ENCODE data around the gene ACTN1.
"Not testable (repeated sequence)": the region's sequence is repeated elsewhere in the genome, so short reads cannot be mapped to it uniquely, and the experiment has no call there.

ACTN1 gene

GRCh38 chr14:68863610-68864360 is 115.3 kb downstream of the ACTN1 start:
- Histone ChIP-seq H3K9ac (no peak overlapping the region), H3K4me3 (no peak overlapping the region), H4K20me1 (no peaks in the 10 kb centered on the region)

DNA sequence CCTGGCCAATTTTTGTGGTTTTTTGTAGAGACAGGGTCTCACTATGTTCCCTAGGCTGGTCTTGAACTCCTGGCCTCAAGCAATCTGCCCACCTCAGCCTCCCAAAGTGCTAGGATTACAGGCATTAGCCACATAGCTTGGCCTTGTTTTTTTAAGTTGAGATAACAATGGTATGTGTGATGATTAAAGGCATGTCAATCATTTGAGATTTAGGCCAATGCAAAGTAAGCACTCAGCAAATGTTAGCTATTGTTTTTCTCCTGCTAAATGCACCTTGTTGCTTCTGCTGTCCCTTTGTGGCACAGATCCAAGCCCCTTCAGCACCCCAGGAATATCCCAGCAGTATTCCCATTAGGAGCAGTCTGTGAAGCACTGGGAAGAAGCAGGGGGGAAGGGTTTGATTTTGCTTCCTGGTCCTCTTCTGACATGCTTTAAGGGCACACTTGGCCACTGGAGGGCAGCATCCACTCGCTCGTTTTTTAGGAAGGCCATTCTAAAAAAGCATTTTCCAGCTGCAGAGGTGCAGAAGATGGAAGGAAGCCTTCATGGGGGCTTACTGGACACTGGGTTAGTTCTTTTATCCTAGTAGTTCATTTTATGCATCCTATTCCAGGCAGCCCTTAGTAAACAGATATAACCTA is 116.0 kb downstream of the ACTN1 start:
- peaks cover 7% of the 10 kb centered on the region for H3K36me3 ChIP-seq
- H3K9me3 ChIP-seq = peaks cover 25% of the 10 kb centered on the region
- H3K27ac ChIP-seq = 0 out of 2 replicates have a peak overlapping the region, but pooled peaks have one; percentile 45
- no peak overlapping the region for H3K4me2 ChIP-seq
- no peak for TF ChIP-seq Cebpa-rat (IDR thresholded peaks at IDR 0.05)
- no peak overlapping the region for H3K9ac ChIP-seq
- H3K27me3 ChIP-seq = no peaks in the 10 kb centered on the region
- no peak overlapping the region for H3K4me3 ChIP-seq
- H4K20me1 ChIP-seq = no peaks in the 10 kb centered on the region
- H3K4me1 ChIP-seq = no peaks in the 10 kb centered on the region

More at GRCh38 chr14:68863610-68864360, 115.3 kb downstream of the ACTN1 start:
- Histone ChIP-seq H3K36me3 (peaks cover 7% of the 10 kb centered on the region), H3K9me3 (peaks cover 25% of the 10 kb centered on the region), H3K4me1 (no peaks in the 10 kb centered on the region), H3K4me2 (no peak overlapping the region), H3K27me3 (no peaks in the 10 kb centered on the region), H3K27ac (no peak overlapping the region)
- TF ChIP-seq Cebpa-rat (IDR thresholded peaks at IDR 0.05) = no peak

DNA sequence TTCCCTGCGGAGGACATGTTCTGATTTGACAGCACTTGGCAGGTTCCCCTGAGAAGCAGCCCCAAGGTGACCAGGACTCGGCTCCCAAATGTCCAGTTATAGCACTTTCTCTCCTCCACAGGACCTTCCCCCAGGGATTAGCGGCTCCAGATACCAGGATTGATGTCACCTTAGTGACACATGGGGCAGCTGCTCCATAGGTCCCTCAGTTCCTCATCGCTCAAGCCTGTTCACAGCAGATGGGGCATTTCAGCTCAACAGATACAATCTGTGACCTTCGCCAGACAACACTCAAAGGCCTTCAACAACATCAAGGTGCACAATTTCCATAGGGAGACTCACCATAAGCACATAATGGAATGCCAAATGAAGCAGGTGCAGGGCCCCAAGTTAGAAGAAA is 118.3 kb downstream of the ACTN1 start:
- Histone ChIP-seq H3K36me3 (peaks cover 6% of the 10 kb centered on the region), H3K4me1 (no peaks in the 10 kb centered on the region), H3K4me3 (no peak overlapping the region), H3K27me3 (no peaks in the 10 kb centered on the region), H3K9ac (no peak overlapping the region), H3K27ac (no peak overlapping the region), H3K9me3 (peaks cover 19% of the 10 kb centered on the region), H4K20me1 (no peaks in the 10 kb centered on the region), H3K4me2 (no peak overlapping the region)
- no peak for TF ChIP-seq Cebpa-rat (IDR thresholded peaks at IDR 0.05)

DNA sequence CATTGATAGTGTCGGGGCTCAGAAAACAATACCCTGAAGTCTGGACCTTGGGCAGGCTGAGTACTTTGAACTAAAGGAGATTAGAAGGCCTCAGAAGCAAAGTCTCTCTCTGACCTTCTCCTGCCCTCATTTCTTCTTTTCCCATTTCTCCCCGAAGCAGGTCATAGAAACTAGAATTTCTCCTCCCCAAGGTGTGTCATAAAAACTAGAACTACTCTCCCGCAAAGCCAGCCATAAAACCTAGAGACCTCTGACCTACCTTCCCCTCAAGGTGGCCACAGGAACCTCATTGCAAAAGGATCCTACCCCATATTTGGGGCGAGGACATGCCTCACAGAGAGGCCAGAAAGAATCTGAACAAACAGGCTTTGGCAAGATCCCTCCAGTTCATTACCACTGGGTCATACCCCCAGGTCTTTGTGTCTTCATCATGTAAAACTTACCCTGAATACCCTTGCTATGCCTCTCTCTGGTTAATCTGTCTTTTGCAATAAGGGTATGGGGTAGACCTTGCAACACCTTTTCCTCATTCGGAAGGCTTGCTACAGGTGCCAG is 121.5 kb downstream of the ACTN1 start:
- H3K9me3 ChIP-seq = peaks cover 19% of the 10 kb centered on the region
- peaks cover 10% of the 10 kb centered on the region for H3K4me1 ChIP-seq
- H3K27ac ChIP-seq = no peak overlapping the region
- H3K36me3 ChIP-seq = no peaks in the 10 kb centered on the region
- H3K4me3 ChIP-seq = no peak overlapping the region
- H4K20me1 ChIP-seq = no peaks in the 10 kb centered on the region
- no peak for TF ChIP-seq Cebpa-rat (IDR thresholded peaks at IDR 0.05)
- no peak overlapping the region for H3K4me2 ChIP-seq
- no peaks in the 10 kb centered on the region for H3K27me3 ChIP-seq
- no peak overlapping the region for H3K9ac ChIP-seq

DNA sequence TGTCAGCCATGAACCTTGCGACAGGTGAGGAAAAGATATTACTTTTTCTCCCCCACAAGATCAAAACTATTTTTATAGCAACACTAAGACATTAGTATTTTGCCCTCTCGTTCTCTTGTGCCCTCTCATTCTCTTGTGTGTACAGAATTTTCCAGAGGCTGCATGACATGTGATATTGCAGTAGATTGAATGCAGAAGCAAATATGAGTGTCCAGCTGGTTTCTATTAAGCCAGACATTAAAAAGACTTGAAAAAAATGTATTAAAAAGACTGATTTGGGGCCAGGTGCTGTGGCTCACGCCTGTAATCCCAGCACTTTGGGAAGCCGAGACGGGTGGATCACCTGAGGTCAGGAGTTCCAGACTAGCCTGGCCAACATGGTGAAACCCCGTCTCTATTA is 122.5 kb downstream of the ACTN1 start:
- no peaks in the 10 kb centered on the region for H3K27me3 ChIP-seq
- peaks cover 10% of the 10 kb centered on the region for H3K4me1 ChIP-seq
- no peaks in the 10 kb centered on the region for H4K20me1 ChIP-seq
- no peak overlapping the region for H3K9ac ChIP-seq
- no peak overlapping the region for H3K4me3 ChIP-seq
- H3K36me3 ChIP-seq = no peaks in the 10 kb centered on the region
- no peak overlapping the region for H3K27ac ChIP-seq
- no peak overlapping the region for H3K4me2 ChIP-seq
- peaks cover 24% of the 10 kb centered on the region for H3K9me3 ChIP-seq
- TF ChIP-seq Cebpa-rat (IDR thresholded peaks at IDR 0.05) = no peak

DNA sequence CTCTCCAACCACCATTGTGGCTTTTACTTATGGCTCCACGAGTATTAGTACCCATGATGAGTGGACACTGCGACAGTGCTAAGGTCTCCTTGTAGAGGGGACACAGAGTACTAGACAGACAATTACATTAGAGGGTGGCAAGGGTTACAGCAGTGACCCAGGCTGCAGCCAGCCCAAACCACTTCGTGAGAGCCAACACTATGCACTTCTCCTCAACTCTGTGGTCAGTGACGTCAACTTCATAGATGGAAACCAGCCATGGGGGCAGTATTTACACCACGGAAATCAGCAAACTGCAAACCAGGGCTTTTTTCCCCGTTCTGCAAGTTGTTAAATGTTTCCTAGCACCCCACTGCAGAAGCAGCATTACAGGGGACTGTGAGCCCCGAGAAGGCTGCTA is 124.7 kb downstream of the ACTN1 start:
- Histone ChIP-seq H3K4me3 (no peak overlapping the region), H4K20me1 (no peaks in the 10 kb centered on the region), H3K9me3 (peaks cover 24% of the 10 kb centered on the region), H3K36me3 (no peaks in the 10 kb centered on the region), H3K9ac (no peak overlapping the region), H3K27ac (no peak overlapping the region), H3K4me1 (peaks cover 10% of the 10 kb centered on the region), H3K27me3 (no peaks in the 10 kb centered on the region), H3K4me2 (0 out of 2 replicates have a peak overlapping the region, but pooled peaks have one; percentile 6)
- TF ChIP-seq Cebpa-rat (IDR thresholded peaks at IDR 0.05) = no peak

- H3K4me1 ChIP-seq = peaks cover 10% of the 10 kb centered on the region
- no peak overlapping the region for H3K4me3 ChIP-seq
- no peak overlapping the region for H3K9ac ChIP-seq
- TF ChIP-seq Cebpa-rat (IDR thresholded peaks at IDR 0.05) = no peak
- H3K4me2 ChIP-seq = no peak overlapping the region
- H3K27me3 ChIP-seq = no peaks in the 10 kb centered on the region
- H3K36me3 ChIP-seq = no peaks in the 10 kb centered on the region
- no peak overlapping the region for H3K27ac ChIP-seq
- peaks cover 24% of the 10 kb centered on the region for H3K9me3 ChIP-seq
- H4K20me1 ChIP-seq = no peaks in the 10 kb centered on the region
Observed at GRCh38 chr14:68853749-68854148, 125.4 kb downstream of the ACTN1 start.

- H3K27ac ChIP-seq, H3K27me3 ChIP-seq, H3K9ac ChIP-seq, H3K36me3 ChIP-seq, H4K20me1 ChIP-seq, H3K4me3 ChIP-seq, H3K4me2 ChIP-seq: not testable (repeated sequence)
- Histone ChIP-seq H3K4me1 (peaks cover 10% of the 10 kb centered on the region), H3K9me3 (peaks cover 24% of the 10 kb centered on the region)
Observed at GRCh38 chr14:68852493-68852892, 126.6 kb downstream of the ACTN1 start.

DNA sequence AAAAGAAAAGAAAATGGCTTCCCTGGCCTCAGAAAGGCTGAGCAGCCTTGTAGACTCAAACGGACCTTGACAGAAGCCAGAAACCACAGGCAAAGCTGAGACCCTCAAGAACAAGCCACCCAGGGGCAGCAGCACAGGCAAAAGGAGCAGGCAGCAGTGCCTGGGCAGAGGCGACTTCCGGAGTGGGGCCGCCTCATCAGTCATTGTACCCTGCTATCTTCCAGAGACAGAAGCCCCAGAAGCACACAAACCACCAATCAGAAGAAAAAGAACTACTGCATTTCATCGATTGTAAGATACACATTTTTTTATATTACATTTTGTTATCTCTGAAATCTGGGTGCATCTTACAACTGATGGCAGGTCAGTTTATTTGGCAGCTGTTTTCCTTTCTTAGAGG is 128.0 kb downstream of the ACTN1 start:
- H3K27me3 ChIP-seq = no peaks in the 10 kb centered on the region
- H3K9me3 ChIP-seq = peaks cover 24% of the 10 kb centered on the region
- H3K27ac ChIP-seq = no peak overlapping the region
- H3K9ac ChIP-seq = no peak overlapping the region
- TF ChIP-seq Cebpa-rat (IDR thresholded peaks at IDR 0.05) = no peak
- H3K36me3 ChIP-seq = no peaks in the 10 kb centered on the region
- no peak overlapping the region for H3K4me3 ChIP-seq
- no peak overlapping the region for H3K4me2 ChIP-seq
- H4K20me1 ChIP-seq = no peaks in the 10 kb centered on the region
- peaks cover 10% of the 10 kb centered on the region for H3K4me1 ChIP-seq

DNA sequence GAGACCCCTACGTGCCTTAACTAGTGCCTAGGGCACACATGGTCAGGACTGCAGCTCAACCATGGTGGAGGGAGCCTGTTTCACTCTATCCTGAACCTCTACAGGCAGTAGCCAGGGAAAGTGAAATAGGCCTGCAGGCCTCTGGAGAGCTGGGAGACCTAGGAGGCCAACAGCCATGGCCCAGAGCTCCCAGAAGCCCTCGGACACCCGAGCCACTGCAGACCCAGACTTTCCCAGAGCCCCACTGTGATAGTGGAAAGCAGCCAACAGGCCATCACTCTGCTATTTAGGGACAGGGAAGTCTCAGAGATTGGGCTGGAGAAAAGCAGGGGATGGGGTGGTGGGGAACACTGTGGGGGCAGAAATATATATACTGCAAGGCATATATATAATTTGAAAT is 129.7 kb downstream of the ACTN1 start:
- TF ChIP-seq Cebpa-rat (IDR thresholded peaks at IDR 0.05) = no peak
- no peak overlapping the region for H3K27ac ChIP-seq

More for the DNA sequence above, 129.7 kb downstream of the ACTN1 start:
- no peaks in the 10 kb centered on the region for H3K27me3 ChIP-seq
- peaks cover 24% of the 10 kb centered on the region for H3K9me3 ChIP-seq
- H3K4me2 ChIP-seq = no peak overlapping the region
- H3K36me3 ChIP-seq = no peaks in the 10 kb centered on the region
- H3K9ac ChIP-seq = no peak overlapping the region
- H3K4me3 ChIP-seq = no peak overlapping the region
- peaks cover 4% of the 10 kb centered on the region for H3K4me1 ChIP-seq
- no peaks in the 10 kb centered on the region for H4K20me1 ChIP-seq
